Natural killer cell (primary cell): ENCODE data around the gene CCDC88C. TPM values are rescaled to one million over a fixed set of nuclear protein-coding genes. Genes with fewer than 3 reads are reported as not detected.
A peak's percentile ranks its signal among the peaks of the same experiment; 100 is the strongest.

ENCODE experiments used
- ATAC-seq, 3 donors: fragments of 150-1000 bp in 2 of 3; fragments of 200-7000 bp in 1 of 3; cut with Tn5 transposase; 1 replicate in 1 of 3; 2 replicates in 2 of 3; pipeline ENCODE4 v1.10.0; 2021; ENCODE audit warnings: mild to moderate bottlenecking in 2 of 3, moderate library complexity in 2 of 3
- DNase-seq, 2 donors: peaks; one replicate each; pipeline versions ENCODE4 v3.0.0 to v3.0.0-alpha.2; 2013 to 2021; ENCODE audit warnings: mixed read lengths in 1 of 2
- H3K27ac ChIP-seq: one replicate; pipeline ENCODE4 v1.5.1; 2013; ENCODE audit warnings: mild to moderate bottlenecking, low read length
- H3K27me3 ChIP-seq: one replicate; pipeline ENCODE4 v1.6.1; 2013; ENCODE audit warnings: low read length; ENCODE audit not compliant: control insufficient read depth, insufficient read depth
- H3K36me3 ChIP-seq: one replicate; pipeline ENCODE4 v1.6.1; 2013; ENCODE audit warnings: low read length; ENCODE audit not compliant: control insufficient read depth, insufficient read depth
- H3K4me1 ChIP-seq: one replicate; pipeline ENCODE4 v1.6.1; 2013; ENCODE audit warnings: low read length; ENCODE audit not compliant: control insufficient read depth, insufficient read depth
- H3K4me3 ChIP-seq: one replicate; pipeline ENCODE4 v1.5.1; 2013; ENCODE audit warnings: low read length
- H3K9me3 ChIP-seq: one replicate; pipeline ENCODE4 v1.6.1; 2013; ENCODE audit warnings: low read length; ENCODE audit not compliant: control insufficient read depth, insufficient read depth
- H3K27ac Mint-ChIP-seq, 2 donors: one replicate each; pipeline ENCODE4 v1.8.0; 2022; ENCODE audit warnings: mild to moderate bottlenecking in 2 of 2, mixed read lengths in 2 of 2, moderate library complexity in 1 of 2
- H3K27me3 Mint-ChIP-seq, 2 donors: one replicate each; pipeline ENCODE4 v1.8.0; 2022; ENCODE audit warnings: low read depth in 2 of 2, mixed read lengths in 2 of 2
- H3K36me3 Mint-ChIP-seq: one replicate; pipeline ENCODE4 v1.8.0; 2022; ENCODE audit warnings: mixed read lengths
- H3K4me1 Mint-ChIP-seq, 2 donors: one replicate each; pipeline ENCODE4 v1.8.0; 2022; ENCODE audit warnings: mixed read lengths in 2 of 2
- H3K4me3 Mint-ChIP-seq: one replicate; pipeline ENCODE4 v1.8.0; 2022; ENCODE audit warnings: mild to moderate bottlenecking, moderate library complexity, mixed read lengths
- H3K9me3 Mint-ChIP-seq, 2 donors: one replicate each; pipeline ENCODE4 v1.8.0; 2022; ENCODE audit warnings: mixed read lengths in 2 of 2
- CTCF ChIP-seq: fragments of 200-600 bp; IDR thresholded peaks from one replicate; pipeline ENCODE4 v1.8.0; 2022; ENCODE audit warnings: antibody characterized with exemption
- WGBS: methylation state at CpG from one replicate; pipeline ENCODE4 v1.1.7; 2013; ENCODE audit warnings: missing lambda C conversion rate; ENCODE audit not compliant: insufficient coverage; 5-methylcytosine and 5-hydroxymethylcytosine counted together
- intact Hi-C: fragments of 100-400 bp; cut with micrococcal nuclease; formaldehyde crosslinking; loops from one replicate; pipeline ENCODE4 v1.14.2; 2022
- total RNA-seq, 4 donors: library from RNA; stranded (reverse); fragments of 120-200 nt in 1 of 4; gene quantifications; one replicate each; pipeline versions ENCODE4 v1.2.3 to v1.2.4, GENCODE V29; 2013 to 2022

CCDC88C gene
- total RNA-seq, 3 donors from 2014 or later (not counting 1 experiment from before 2014, with no cell fraction given), result 432 to 516 (median 438) TPM

- no peaks in the 10 kb centered on the region for H3K4me1 ChIP-seq
- intact Hi-C loops, result no loop called here
- peak overlapping the region; percentile 48 to 73 for H3K27ac Mint-ChIP-seq
- no peaks in the 10 kb centered on the region for H3K27me3 ChIP-seq
- no peak for DNase-seq
- peaks cover 25% of the 10 kb centered on the region for H3K36me3 Mint-ChIP-seq
- no peak overlapping the region for H3K4me3 Mint-ChIP-seq
- H3K9me3 Mint-ChIP-seq, result no peaks in the 10 kb centered on the region
- H3K4me3 ChIP-seq, result no peak overlapping the region
- WGBS, result 83% methylated on average over 3 of the region's 3 CpGs
- no peaks in the 10 kb centered on the region for H3K9me3 ChIP-seq
- no peak for TF ChIP-seq CTCF
- H3K27ac ChIP-seq, result no peak overlapping the region
- H3K27me3 Mint-ChIP-seq, result no peaks in the 10 kb centered on the region
- peaks cover 14 to 16% of the 10 kb centered on the region in 2 donors for H3K4me1 Mint-ChIP-seq
- ATAC-seq, result no peak
- peaks cover 95% of the 10 kb centered on the region for H3K36me3 ChIP-seq
These were observed 115.2 kb downstream of the CCDC88C start for GRCh38 chr14:91302391-91302790.

DNA sequence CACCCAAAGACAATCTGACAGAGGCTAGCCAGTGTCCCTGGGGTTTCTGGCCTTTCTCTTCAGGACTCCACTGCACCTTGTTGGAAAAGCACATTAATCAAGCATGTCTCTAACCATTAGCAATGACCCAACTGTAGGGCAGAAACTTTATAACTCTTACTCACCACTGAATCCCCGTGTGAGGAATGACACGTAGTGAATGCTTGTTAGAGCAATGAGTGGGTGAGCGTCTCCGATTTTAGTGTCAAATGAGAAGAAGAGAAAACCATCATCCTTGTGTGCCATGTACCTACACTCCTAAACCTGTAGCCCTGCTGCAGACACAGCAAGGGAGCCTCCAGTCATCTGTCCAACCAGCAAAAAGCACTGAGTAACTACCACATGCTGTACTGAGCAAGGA lies 116.7 kb downstream of the CCDC88C start:
- H3K27me3 Mint-ChIP-seq, result no peaks in the 10 kb centered on the region
- H3K36me3 ChIP-seq, result peaks cover 95% of the 10 kb centered on the region

GRCh38 chr14:91300283-91300895 lies 117.2 kb downstream of the CCDC88C start:
- H3K4me3 Mint-ChIP-seq, result no peak overlapping the region
- Histone ChIP-seq H3K27me3 (no peaks in the 10 kb centered on the region), H3K36me3 (peaks cover 95% of the 10 kb centered on the region), H3K27ac (no peak overlapping the region), H3K4me3 (no peak overlapping the region), H3K9me3 (no peaks in the 10 kb centered on the region), H3K4me1 (no peaks in the 10 kb centered on the region)
- no peak for TF ChIP-seq CTCF
- H3K27ac Mint-ChIP-seq, result peak overlapping the region; percentile 48 to 73
- H3K9me3 Mint-ChIP-seq, result no peaks in the 10 kb centered on the region
- H3K27me3 Mint-ChIP-seq, result no peaks in the 10 kb centered on the region
- WGBS, result 92% methylated on average over 10 of the region's 10 CpGs
- peaks cover 25% of the 10 kb centered on the region for H3K36me3 Mint-ChIP-seq
- no peak for ATAC-seq
- peaks cover 12 to 18% of the 10 kb centered on the region in 2 donors for H3K4me1 Mint-ChIP-seq
- intact Hi-C loops, result no loop called here
- no peak for DNase-seq

More for the DNA sequence above, 116.7 kb downstream of the CCDC88C start:
- intact Hi-C loops, result no loop called here
- H3K4me1 ChIP-seq, result no peaks in the 10 kb centered on the region
- H3K4me1 Mint-ChIP-seq, result peaks cover 12 to 18% of the 10 kb centered on the region in 2 donors
- no peaks in the 10 kb centered on the region for H3K27me3 ChIP-seq
- H3K9me3 ChIP-seq, result no peaks in the 10 kb centered on the region
- no peaks in the 10 kb centered on the region for H3K9me3 Mint-ChIP-seq
- no peak for TF ChIP-seq CTCF
- ATAC-seq (no peak), DNase-seq (no peak)
- WGBS, result 80% methylated on average over 1 of the region's 4 CpGs
- H3K4me3 ChIP-seq, result no peak overlapping the region
- peak overlapping the region; percentile 48 to 73 for H3K27ac Mint-ChIP-seq
- H3K27ac ChIP-seq, result no peak overlapping the region
- no peak overlapping the region for H3K4me3 Mint-ChIP-seq
- H3K36me3 Mint-ChIP-seq, result peaks cover 25% of the 10 kb centered on the region
